ENCODE data around the gene KIFC3. TPM values are rescaled to one million over a fixed set of nuclear protein-coding genes. Genes with fewer than 3 reads are reported as not detected.
A peak's percentile ranks its signal among the peaks of the same experiment; 100 is the strongest.

Gene KIFC3
- total and polyA plus RNA-seq, 2 of the 13 experiments (the other 11 are each of a cell fraction or from before 2014, with no cell fraction given): 42.1 to 45.3 TPM

GRCh38 chr16:57734308-57734924, 67.9 kb downstream of the KIFC3 start (continued):
- TF ChIP-seq PAX8 (CRISPR knock-in tag; IDR thresholded peaks at IDR 0.05; ENCODE audit: borderline replicate concordance) (no peak), ZMYM3 (CRISPR knock-in tag; IDR thresholded peaks at IDR 0.05) (peak; percentile 89), ZNF343 (CRISPR knock-in tag; IDR thresholded peaks at IDR 0.05) (no peak), ZMYM2 (CRISPR knock-in tag; IDR thresholded peaks at IDR 0.05) (0 out of 2 replicates have a peak, but pooled peaks have one; percentile 42), SPEN (CRISPR knock-in tag; IDR thresholded peaks at IDR 0.05; ENCODE audit: low read depth) (no peak), ARID4A (CRISPR knock-in tag; IDR thresholded peaks at IDR 0.05; ENCODE audit: borderline replicate concordance) (0 out of 2 replicates have a peak, but pooled peaks have one; percentile 29), NFATC3 (CRISPR knock-in tag; IDR thresholded peaks at IDR 0.05) (peak; percentile 84; the same call in 1 of the 2 replicates), SIN3B (IDR thresholded peaks at IDR 0.05; ENCODE audit: low read length) (no peak), ARID2 (CRISPR knock-in tag; IDR thresholded peaks at IDR 0.05; ENCODE audit: borderline replicate concordance) (no peak), ZNF44 (CRISPR knock-in tag; IDR thresholded peaks at IDR 0.05) (peak; percentile 26; the same call in 1 of the 2 replicates), ZNF224 (CRISPR knock-in tag; IDR thresholded peaks at IDR 0.05) (peak; percentile 78; the same call in 1 of the 2 replicates), ZNF768 (CRISPR knock-in tag; IDR thresholded peaks at IDR 0.05) (peak; percentile 61; the same call in 1 of the 2 replicates), ZNF891 (CRISPR knock-in tag; IDR thresholded peaks at IDR 0.05) (peak; percentile 94), ZNF33B (CRISPR knock-in tag; IDR thresholded peaks at IDR 0.05) (0 out of 2 replicates have a peak, but pooled peaks have one; percentile 50), SETDB1 (CRISPR knock-in tag; IDR thresholded peaks at IDR 0.05; ENCODE audit: borderline replicate concordance) (no peak), SSRP1 (CRISPR knock-in tag; IDR thresholded peaks at IDR 0.05) (0 out of 2 replicates have a peak, but pooled peaks have one; percentile 17), ZSCAN12 (CRISPR knock-in tag; IDR thresholded peaks at IDR 0.05) (0 out of 2 replicates have a peak, but pooled peaks have one; percentile 33), ZNF331 (CRISPR knock-in tag; IDR thresholded peaks at IDR 0.05) (peak; percentile 10; the same call in 1 of the 2 replicates), ZNF513 (CRISPR knock-in tag; conservative IDR thresholded peaks at IDR 0.05) (no peak), ZNF430 (CRISPR knock-in tag; IDR thresholded peaks at IDR 0.05) (0 out of 2 replicates have a peak, but pooled peaks have one; percentile 15), DMAP1 (CRISPR knock-in tag; IDR thresholded peaks at IDR 0.05) (no peak), TEAD3 (CRISPR knock-in tag; optimal IDR thresholded peaks at IDR 0.05; ENCODE audit: borderline replicate concordance) (peak; percentile 7), NAIF1 (CRISPR knock-in tag; IDR thresholded peaks at IDR 0.05; ENCODE audit: borderline replicate concordance) (no peak), ZNF629 (CRISPR knock-in tag; conservative IDR thresholded peaks at IDR 0.05) (peak; percentile 93)

All from HepG2 (cell line).